ENCODE data around the gene MUS81.

The MUS81 gene

DNA sequence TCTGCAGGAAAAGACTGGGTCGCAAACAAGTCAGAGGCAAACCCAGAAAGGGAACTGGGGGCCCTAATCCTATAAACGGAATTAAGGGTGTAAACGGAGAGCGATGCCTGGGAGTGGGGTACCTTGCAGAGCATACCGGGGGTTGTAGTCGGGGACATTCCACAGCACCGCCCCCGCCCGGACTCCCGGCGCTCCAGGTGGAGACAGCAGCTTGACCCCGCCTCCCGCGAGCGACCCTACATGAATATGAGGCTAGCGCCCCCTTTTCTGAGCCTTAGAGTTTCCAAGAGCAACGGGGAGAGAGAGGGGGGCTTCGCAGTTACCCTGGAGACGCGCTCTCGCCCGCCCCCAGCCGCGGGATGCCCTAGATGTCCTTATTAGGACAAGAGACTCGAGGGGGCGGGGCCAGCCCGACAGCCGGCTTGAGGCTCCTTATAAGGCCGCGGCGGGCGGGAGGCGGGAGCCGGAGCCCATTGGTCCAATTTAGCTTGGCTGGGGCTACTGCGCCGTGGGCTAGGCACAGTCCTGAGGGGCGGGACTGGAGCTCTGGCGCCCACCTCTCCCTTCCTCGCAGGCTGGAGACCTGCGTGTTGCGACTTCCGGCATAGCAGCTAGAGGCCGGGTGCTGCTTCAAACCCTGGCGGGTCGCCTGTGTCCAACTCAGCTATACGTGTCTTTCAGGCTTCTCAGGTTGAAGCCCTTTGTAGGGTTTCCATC lies 980 bp upstream of the MUS81 start:
- H3K27ac ChIP-seq, result peak overlapping the region; percentile 96

DNA sequence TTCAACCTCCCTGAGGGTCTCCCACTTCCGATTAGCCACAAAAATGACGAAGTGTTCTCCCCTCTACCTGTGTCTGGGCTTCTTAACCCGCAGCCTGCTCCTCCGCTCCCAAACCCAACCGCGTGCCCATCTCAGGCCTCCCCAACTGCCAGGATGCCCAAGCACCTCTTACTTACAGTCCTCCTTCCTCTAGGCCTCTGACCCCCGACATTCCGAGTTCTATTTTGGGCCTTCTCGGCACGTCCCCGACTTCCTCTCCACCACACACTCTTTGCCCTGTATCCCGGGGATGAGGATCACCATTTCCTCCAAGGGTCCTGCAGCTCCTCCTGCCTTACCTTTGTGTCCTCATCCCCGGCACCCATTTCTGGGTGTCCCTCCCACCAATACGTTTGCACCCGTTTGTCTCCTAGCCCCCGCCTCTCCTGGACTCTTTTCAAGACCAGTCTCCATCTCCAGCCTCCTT lies 388 bp upstream of the MUS81 start:
- H3K27ac ChIP-seq, result peak overlapping the region; percentile 96
- no peak for DNase-seq (ENCODE audit: low read depth, low spot score)

More for the DNA sequence above, 980 bp upstream of the MUS81 start:
- peak; percentile 66 for DNase-seq (ENCODE audit: low read depth, low spot score)

DNA sequence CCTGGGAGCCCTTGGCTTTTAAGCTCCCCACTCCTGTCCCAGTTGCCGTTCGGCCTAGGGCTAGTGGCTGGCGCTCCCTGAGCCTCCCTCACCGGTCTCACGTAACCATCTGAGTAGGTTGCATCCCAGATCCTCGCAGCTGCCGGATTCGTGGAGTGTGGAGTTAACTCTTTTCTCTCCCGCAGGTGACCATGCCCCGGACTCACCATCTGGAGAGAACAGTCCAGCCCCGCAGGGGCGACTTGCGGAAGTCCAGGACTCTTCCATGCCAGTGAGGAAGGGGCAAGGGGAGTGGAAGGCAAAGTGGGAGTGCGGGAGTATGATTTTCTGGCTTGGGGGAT lies 902 bp downstream of the MUS81 start:
- DNase-seq (ENCODE audit: low read depth, low spot score), result no peak
- peak overlapping the region; percentile 96 for H3K27ac ChIP-seq

DNA sequence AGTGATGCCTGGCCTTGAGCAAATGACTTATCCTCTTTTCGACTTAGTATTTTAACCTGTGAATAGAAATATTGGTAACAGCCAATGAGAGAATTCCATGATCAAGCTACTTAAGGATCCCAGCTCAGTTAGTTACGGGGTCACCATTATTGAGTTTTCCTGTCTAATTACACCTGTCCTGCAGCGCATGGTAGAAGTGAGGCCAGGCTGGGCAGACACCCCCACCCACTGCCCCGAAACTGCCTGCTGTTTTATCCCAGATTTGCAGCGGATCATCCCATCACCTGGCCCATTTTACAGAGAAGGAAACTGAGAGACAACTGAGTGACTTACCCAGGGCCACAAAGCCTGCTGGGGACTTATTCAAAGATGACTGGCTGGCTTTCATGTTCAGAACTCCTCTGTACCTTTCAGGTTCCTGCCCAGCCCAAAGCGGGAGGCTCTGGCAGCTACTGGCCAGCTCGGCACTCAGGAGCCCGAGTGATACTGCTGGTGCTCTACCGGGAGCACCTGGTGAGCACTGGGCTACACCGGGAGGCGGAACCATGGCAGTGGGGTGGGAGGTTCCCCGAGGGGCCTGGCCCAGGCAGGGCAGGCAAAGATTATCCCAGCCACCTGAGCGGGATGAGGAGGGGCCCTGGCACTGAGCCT lies 1.4 kb downstream of the MUS81 start:
- no peak for DNase-seq (ENCODE audit: low read depth, low spot score)
- peak overlapping the region; percentile 96 for H3K27ac ChIP-seq

DNA sequence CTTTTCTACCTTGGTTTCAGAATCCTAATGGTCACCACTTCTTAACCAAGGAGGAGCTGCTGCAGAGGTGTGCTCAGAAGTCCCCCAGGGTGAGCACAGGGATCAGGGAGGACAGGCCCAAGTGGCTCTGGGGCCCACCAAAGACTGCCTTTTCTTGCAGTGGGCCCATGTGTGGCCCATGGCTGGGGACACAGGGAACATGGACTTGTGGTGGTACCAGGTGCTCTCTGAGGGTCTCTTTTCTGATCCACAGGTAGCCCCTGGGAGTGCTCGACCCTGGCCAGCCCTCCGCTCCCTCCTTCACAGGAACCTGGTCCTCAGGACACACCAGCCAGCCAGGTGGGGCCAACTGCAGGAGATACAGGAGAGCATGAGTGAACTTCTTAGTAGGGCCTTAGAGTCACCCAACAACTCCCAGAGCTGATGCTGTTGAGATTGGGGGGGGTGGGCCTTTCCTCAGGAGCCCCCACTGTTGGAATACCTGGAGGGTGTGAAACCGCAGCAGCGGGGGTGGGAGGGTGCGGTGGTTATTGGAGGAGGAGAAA lies 2.0 kb downstream of the MUS81 start:
- DNase-seq (ENCODE audit: low read depth, low spot score), result no peak
- peak overlapping the region; percentile 96 for H3K27ac ChIP-seq

DNA sequence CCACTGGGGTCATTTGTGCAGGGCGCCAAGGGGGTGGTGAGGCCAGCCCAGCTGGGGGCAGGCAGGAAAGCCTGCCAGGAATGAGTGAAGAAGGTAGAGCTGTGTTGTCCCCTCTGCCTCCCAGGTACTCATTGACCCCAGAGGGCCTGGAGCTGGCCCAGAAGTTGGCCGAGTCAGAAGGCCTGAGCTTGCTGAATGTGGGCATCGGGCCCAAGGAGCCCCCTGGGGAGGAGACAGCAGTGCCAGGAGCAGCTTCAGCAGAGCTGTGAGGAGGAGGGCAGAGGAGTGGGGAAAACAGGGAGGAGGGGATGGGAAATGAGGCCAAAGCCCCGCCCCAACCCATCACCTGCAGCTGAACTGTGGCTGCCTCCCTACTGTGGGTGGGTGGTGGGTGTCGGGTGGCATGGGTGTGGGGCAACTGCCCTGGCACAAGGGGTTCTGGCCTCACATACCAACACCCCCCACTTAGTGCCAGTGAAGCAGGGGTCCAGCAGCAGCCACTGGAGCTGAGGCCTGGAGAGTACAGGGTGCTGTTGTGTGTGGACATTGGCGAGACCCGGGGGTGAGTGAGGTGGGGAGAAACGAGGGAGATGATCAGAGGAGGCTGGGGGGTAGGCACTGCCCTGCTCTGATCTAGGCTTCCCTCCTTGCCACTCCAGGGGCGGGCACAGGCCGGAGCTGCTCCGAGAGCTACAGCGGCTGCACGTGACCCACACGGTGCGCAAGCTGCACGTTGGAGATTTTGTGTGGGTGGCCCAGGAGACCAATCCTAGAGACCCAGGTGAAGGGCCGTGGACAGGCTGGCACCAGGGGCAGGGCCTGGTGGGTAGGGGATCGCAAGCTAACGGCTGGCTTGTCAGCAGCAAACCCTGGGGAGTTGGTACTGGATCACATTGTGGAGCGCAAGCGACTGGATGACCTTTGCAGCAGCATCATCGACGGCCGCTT lies 3.0 kb downstream of the MUS81 start:
- H3K27ac ChIP-seq, result no peak overlapping the region
- no peak for DNase-seq (ENCODE audit: low read depth, low spot score)

DNA sequence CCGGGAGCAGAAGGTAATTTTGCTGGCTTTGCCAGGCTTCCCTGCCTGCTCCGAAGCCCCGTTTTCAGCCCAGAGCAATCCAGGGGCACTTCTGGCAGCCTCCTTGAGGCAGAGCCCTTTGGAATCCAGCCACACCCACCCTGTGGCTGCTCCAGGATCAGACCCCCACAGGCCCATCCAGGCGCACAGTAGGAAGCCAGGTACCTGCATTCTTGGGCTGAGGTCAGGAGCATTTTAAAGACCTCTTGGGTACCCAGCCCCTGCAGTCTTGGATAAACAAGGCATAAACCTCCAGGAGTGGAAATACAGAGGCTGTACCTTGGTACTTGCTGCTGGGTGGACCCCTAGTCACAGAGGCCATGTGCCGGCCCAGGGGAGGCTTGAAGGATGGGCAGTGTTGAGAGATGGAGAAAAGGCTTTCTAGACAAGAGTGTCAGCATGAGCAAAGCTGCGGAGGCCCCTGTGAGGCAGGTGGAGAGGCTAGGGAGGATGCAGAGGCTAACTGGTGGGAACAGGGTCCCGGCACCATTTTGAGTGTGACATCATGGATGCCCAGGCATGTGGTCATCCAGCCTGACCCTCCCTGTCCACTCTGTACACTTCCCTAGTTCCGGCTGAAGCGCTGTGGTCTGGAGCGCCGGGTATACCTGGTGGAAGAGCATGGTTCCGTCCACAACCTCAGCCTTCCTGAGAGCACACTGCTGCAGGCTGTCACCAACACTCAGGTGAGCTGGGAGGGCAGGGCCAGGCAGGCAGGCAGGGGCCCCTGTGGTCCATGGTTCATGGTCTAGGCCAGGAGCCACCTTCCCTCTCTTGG lies 3.9 kb downstream of the MUS81 start:
- no peak for DNase-seq (ENCODE audit: low read depth, low spot score)
- no peak overlapping the region for H3K27ac ChIP-seq

DNA sequence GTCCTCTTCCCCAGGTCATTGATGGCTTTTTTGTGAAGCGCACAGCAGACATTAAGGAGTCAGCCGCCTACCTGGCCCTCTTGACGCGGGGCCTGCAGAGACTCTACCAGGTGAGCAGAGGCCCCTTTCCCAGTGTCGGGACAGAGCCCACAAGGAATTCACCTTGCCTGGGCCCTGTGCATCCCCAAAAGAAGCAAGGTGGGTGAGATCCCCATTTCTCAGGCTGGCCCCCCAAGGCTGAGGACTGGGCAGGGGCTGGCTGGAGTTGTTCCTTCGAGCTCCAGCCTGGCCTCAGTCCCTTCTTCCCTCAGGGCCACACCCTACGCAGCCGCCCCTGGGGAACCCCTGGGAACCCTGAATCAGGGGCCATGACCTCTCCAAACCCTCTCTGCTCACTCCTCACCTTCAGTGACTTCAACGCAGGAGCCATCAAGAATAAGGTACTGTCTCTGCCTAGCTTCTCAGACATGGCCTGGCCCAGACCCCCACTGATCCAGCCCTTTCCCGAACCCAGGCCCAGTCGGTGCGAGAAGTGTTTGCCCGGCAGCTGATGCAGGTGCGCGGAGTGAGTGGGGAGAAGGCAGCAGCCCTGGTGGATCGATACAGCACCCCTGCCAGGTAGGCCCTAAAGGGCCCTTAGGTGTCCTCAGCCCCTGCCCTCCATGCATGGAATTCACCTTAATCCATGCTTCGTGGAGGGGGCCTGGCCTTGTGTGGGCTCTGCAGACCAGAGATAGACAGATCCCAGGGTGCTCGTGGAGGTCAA lies 4.7 kb downstream of the MUS81 start:
- no peak overlapping the region for H3K27ac ChIP-seq
- DNase-seq (ENCODE audit: low read depth, low spot score), result no peak

DNA sequence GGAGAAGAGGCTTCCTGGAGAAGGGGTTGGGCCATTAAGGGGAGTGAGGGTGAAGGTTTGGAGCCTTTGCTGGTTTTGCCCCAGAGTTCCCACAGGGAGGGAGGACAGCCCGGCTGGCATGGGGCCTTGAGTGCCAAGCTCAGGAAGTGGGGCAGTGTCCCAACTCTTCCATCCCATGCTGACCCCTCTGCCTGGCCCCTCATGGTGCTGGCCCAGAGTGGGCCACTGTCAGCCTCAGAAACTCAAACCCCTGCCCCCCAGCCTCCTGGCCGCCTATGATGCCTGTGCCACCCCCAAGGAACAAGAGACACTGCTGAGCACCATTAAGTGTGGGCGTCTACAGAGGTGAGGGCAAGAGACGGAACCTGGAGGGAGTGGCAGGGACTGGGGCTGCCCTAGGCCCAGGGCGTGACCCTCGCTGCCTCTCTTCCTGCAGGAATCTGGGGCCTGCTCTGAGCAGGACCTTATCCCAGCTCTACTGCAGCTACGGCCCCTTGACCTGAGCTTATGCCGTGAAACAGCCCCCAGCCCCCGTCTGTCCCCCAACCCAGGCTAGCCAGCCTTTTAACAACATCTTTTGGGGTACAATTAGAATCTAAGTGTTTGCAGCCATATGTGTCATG lies 5.4 kb downstream of the MUS81 start:
- no peak for DNase-seq (ENCODE audit: low read depth, low spot score)
- H3K27ac ChIP-seq, result no peak overlapping the region

DNA sequence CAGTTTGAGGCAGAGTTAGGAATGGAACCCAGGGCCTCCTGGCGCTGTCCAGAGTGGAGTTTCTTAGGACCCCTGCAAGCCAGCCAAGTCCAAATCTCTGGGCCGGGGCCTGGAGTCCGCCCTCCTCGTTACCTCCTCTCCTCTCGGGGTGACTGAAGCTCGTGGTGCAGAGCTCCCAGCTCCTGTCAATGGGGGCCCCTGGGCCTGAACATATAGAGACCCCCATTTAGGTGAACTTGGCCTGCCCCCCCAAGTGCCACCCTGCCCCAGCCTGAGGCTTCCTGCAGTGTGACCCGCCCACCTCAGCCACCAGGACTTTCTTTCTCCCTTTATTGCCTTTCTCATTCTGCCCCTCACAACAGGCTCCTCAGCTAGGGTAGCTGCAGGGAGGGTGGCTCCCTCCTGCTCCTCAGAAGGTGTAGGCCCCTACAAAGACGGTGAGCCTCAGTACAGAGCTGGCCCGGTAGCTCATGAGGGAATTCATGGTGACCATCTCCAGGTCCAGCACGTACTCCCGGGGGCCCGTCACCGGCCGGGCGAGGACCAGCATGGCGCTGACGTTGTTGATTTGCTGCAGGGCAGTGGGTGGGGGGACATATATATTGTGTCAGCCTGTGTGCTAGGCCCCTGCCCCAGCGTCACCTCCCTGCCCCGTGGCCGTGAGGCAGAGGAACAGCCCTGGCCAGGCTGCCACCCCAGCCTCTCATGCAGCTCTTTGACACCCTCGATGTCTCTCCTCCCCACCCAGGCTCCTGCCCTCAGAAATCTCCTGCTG lies 6.5 kb downstream of the MUS81 start:
- DNase-seq (ENCODE audit: low read depth, low spot score), result no peak
- no peak overlapping the region for H3K27ac ChIP-seq

DNA sequence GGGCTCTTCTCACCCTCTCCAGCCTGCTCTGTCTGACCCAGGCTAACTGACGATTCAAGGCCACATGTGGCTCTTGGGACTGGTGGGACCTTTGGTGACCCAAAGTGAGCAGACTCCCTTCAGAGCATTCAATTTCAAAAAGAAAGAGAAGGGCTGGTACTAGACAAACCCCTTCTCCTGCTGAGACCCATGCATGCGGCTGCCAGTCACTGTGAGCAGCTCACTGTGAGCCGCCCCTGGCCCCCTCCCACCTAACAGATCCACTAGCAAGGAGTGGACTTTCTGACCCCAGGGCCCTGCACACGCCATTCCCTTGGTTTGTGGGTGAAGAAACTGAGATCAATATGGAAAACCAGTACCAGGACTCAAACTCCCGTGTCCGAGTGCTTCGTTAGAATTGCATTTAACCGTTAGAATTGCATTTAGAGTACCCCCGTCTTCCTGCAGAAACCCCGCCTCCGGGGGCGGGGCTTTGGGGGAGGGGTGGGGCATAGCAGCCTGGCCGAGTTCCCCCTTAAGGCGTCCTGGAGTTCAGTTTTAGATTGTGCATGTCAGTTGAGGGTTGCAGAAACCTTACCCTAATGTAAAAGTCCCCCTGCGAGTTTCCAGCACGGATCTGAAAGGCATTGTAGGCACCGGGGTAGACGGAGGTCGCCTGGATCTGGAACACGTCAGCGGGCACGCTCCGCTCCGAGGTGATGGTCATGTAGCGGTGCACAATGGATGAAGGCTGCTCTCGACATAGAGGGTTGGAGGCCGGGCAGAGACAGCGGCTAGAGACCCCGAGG lies 7.2 kb downstream of the MUS81 start:
- H3K27ac ChIP-seq, result no peak overlapping the region
- DNase-seq (ENCODE audit: low read depth, low spot score), result no peak

DNA sequence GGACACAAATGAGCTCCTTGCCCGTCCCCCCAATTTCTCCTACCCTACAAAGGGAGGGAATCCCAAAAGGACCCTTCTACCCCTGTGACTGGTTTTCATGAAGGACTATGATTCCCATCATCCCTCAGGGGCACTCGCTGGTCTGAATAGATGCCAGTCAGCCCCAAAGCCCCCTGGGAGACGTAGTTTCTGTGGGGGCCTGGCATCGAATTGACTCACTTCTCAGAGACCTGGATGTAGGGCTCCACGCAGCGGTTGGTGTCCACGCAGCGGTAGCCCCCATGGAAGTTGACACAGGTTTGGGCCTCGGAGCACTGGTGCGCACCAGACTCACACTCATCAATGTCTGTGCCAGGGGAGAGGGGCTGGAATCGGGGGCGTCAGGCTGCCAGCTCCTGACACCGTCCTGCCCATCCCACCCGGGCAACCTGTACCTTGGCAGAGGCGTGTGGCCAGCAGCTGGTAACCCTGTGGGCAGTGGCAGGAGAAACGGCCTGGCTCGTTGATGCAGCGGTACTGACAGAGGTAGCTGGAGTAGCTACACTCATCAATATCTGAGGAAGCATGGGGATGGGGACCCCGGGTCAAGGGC lies 7.9 kb downstream of the MUS81 start:
- no peak overlapping the region for H3K27ac ChIP-seq
- no peak for DNase-seq (ENCODE audit: low read depth, low spot score)

DNA sequence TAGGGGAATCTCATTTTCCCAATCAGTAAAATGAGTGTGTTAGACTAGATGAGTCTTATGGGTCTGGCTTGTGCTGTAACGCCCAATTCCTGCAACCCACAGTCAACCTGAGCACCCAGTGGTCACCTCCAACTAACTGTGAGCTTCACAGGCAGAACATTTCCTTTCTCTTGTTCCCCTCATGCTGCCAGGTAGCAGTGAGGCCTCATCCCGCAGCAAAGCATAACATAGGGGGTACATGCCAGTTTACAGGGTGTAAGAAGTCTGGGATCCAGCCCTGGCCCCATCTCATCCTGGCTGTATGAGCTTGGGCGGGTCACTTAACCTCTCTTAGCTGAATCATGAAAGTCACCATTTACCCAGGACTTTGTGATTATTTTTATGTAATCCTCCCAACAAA lies 8.7 kb downstream of the MUS81 start:
- no peak for DNase-seq (ENCODE audit: low read depth, low spot score)
- no peak overlapping the region for H3K27ac ChIP-seq

DNA sequence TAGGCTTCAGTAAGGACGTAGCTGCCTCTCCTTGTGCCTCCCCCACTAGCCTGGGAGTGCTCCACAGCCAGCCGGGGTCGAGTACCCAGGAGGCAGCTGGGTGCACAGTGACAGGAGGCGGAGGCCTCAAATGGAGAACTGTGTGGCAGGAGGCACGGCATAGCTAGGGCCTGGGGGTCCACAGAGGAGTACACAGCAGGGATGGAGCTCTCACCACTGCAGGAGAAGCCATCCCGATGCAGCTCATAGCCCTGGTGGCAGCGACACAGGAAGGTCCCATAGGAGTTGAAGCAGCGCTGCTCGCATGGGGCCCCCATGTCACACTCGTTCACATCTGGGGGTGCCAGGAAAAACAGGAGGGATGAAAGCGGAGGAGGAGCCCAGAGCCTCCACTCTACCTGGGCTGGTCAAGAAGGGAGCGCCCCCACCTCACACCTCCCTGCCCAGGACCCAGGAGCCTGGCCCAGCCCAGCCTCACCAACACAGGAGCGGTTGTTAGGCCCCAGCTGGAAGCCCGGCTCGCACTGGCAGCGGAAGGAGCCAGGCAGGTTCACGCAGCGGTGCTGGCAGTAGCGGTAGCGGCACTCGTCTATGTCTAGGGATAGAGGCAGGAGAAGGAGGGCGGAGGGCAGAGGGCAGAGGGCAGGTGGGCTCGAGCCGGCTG lies 9.5 kb downstream of the MUS81 start:
- no peak for DNase-seq (ENCODE audit: low read depth, low spot score)
- no peak overlapping the region for H3K27ac ChIP-seq

DNA sequence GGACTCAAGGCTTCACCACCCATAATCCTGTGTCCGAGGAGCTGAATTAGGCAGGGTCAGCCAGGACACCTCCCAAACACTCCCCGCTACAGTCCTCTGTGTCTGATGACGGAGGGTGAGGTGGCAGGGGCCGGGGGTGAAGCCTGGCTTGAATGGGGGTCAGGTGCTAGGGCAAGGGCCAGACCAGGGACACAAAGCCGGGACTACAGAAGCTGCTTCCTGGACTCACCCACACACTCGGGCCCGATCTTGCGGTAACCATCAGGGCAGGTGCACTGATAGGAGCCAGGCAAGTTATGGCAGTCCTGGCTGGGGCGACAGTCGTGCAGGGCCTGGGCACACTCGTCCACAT lies 10.1 kb downstream of the MUS81 start:
- DNase-seq (ENCODE audit: low read depth, low spot score), result no peak
- no peak overlapping the region for H3K27ac ChIP-seq
